Caco-2 (cell line): ENCODE data around the gene MIA2. TPM values are rescaled to one million over a fixed set of nuclear protein-coding genes. Genes with fewer than 3 reads are reported as not detected.
"Not testable (repeated sequence)": the region's sequence is repeated elsewhere in the genome, so short reads cannot be mapped to it uniquely, and the experiment has no call there.

Experiments
- BruUV-seq: library from RNA; stranded (reverse); fragments of 400-500 nt; replicated peaks from 2 replicates; lab custom pipeline; 2021; lab: Mats Ljungman, UMichigan
- CTCF ChIA-PET: fragments of 300-600 bp; sonication (Branson Sonifier 250); formaldehyde crosslinking; loops from one replicate; lab custom pipeline; 2022; ENCODE audit warnings: antibody characterized with exemption; lab: Charles Lee
- POLR2A ChIA-PET: fragments of 300-600 bp; sonication (Branson Sonifier 250); formaldehyde crosslinking; loops from one replicate; lab custom pipeline; 2022; ENCODE audit warnings: antibody characterized with exemption; lab: Charles Lee
- DNase-seq, 2 experiments: peaks; one replicate each; pipeline versions ENCODE4 v3.0.0 to v3.0.0-alpha.2; 2020 to 2022
- H3K27me3 ChIP-seq: replicated peaks from 2 replicates; pipeline ENCODE4 v1.6.0; 2011; ENCODE audit warnings: low read length; ENCODE audit not compliant: control insufficient read depth, insufficient read depth
- H3K36me3 ChIP-seq: 2 replicates; pipeline ENCODE4 v1.5.1; 2011; ENCODE audit warnings: low read length; ENCODE audit not compliant: control insufficient read depth, insufficient read depth
- H3K4me1 ChIP-seq: fragments of 250-450 bp; sonication (Bioruptor Pico); 2 replicates; pipeline ENCODE4 v1.5.1; 2020; ENCODE audit warnings: mild to moderate bottlenecking
- H3K4me3 ChIP-seq: 2 replicates; pipeline ENCODE4 v1.5.1; 2011; ENCODE audit warnings: low read depth, mild to moderate bottlenecking, control low read depth, low read length
- H3K9me3 ChIP-seq: fragments of 250-450 bp; sonication (Bioruptor Pico); 2 replicates; pipeline ENCODE4 v1.5.1; 2020; ENCODE audit warnings: mild to moderate bottlenecking, moderate library complexity
- H3K27ac Mint-ChIP-seq: one replicate; pipeline ENCODE4 v1.8.0; 2022; ENCODE audit warnings: mixed read lengths; ENCODE audit not compliant: unreplicated experiment
- H3K27me3 Mint-ChIP-seq: one replicate; pipeline ENCODE4 v1.8.0; 2022; ENCODE audit warnings: mixed read lengths; ENCODE audit not compliant: insufficient read depth, unreplicated experiment
- H3K36me3 Mint-ChIP-seq: one replicate; pipeline ENCODE4 v1.8.0; 2022; ENCODE audit warnings: mild to moderate bottlenecking, mixed read lengths; ENCODE audit not compliant: insufficient read depth, unreplicated experiment
- H3K4me1 Mint-ChIP-seq: one replicate; pipeline ENCODE4 v1.8.0; 2022; ENCODE audit warnings: low read depth, mixed read lengths; ENCODE audit not compliant: unreplicated experiment
- H3K4me3 Mint-ChIP-seq: one replicate; pipeline ENCODE4 v1.8.0; 2022; ENCODE audit warnings: mild to moderate bottlenecking, moderate library complexity, mixed read lengths; ENCODE audit not compliant: unreplicated experiment
- H3K9me3 Mint-ChIP-seq: one replicate; pipeline ENCODE4 v1.8.0; 2022; ENCODE audit warnings: mixed read lengths; ENCODE audit not compliant: unreplicated experiment
- CTCF ChIP-seq, 2 experiments: fragments of 200-600 bp in 1 of 2; IDR thresholded peaks; 1 replicate in 1 of 2; 2 replicates in 1 of 2; pipeline versions ENCODE4 v1.5.1 to v1.8.0; 2011 to 2022; ENCODE audit warnings: antibody characterized with exemption in 1 of 2, control low read depth in 1 of 2, inconsistent platforms in 1 of 2, low read depth in 1 of 2, low read length in 1 of 2, mild to moderate bottlenecking in 1 of 2, moderate library complexity in 1 of 2; ENCODE audit not compliant: insufficient read depth in 1 of 2, severe bottlenecking in 1 of 2, unreplicated experiment in 1 of 2
- intact Hi-C: fragments of 100-400 bp; cut with micrococcal nuclease; formaldehyde crosslinking; loops from one replicate; pipeline ENCODE4 v1.10.0; 2022; ENCODE audit not compliant: unreplicated experiment
- total RNA-seq: library from RNA; stranded (reverse); gene quantifications from 2 replicates; pipeline ENCODE4 v1.2.3, GENCODE V29; 2022

MIA2 gene
- total RNA-seq, 1 experiment from 2014 or later, result 71.5 TPM

- no peaks in the 10 kb centered on the region for H3K4me1 ChIP-seq
- H3K9me3 ChIP-seq, result no peaks in the 10 kb centered on the region
- TF ChIP-seq CTCF (IDR thresholded peaks at IDR 0.05; ENCODE audit: insufficient read depth in 1 of 2, low read depth in 1 of 2, low read length in 1 of 2, severe bottlenecking in 1 of 2, unreplicated experiment in 1 of 2), result no peak
- no peaks in the 10 kb centered on the region for H3K27me3 Mint-ChIP-seq
- no peak overlapping the region for H3K4me3 Mint-ChIP-seq
- no peak overlapping the region for H3K27ac Mint-ChIP-seq
- H3K36me3 ChIP-seq, result no peaks in the 10 kb centered on the region
- no peak for DNase-seq
- POLR2A ChIA-PET, result interaction anchor here (0.6 kb wide), 1 partner anchor 21 kb away, joined by 3 read pairs; no protein-coding TSS in a partner anchor
- no peaks in the 10 kb centered on the region for H3K27me3 ChIP-seq
- CTCF ChIA-PET, result interaction anchor here (0.7 kb wide), 1 partner anchor 28 kb away, joined by 4 read pairs; no protein-coding TSS in a partner anchor
- peaks cover 31% of the 10 kb centered on the region for H3K36me3 Mint-ChIP-seq
- intact Hi-C loops, result no loop called here
- H3K4me1 Mint-ChIP-seq, result no peaks in the 10 kb centered on the region
- no peak overlapping the region for H3K4me3 ChIP-seq
- H3K9me3 Mint-ChIP-seq, result no peaks in the 10 kb centered on the region
- no TSS peak for BruUV-seq
Measured at GRCh38 chr14:39322807-39323206, 89.1 kb downstream of the MIA2 start.

- Mint-ChIP-seq H3K4me1 (no peaks in the 10 kb centered on the region), H3K4me3 (no peak overlapping the region), H3K9me3 (no peaks in the 10 kb centered on the region), H3K36me3 (peaks cover 41% of the 10 kb centered on the region), H3K27ac (no peak overlapping the region), H3K27me3 (no peaks in the 10 kb centered on the region)
- H3K9me3 ChIP-seq, result no peaks in the 10 kb centered on the region
- no peaks in the 10 kb centered on the region for H3K36me3 ChIP-seq
- intact Hi-C loops, result no loop called here
- CTCF ChIA-PET, result no interaction called here
- POLR2A ChIA-PET, result interaction anchor here (0.6 kb wide), 1 partner anchor 20 kb away, joined by 3 read pairs; no protein-coding TSS in a partner anchor
- TF ChIP-seq CTCF (IDR thresholded peaks at IDR 0.05; ENCODE audit: insufficient read depth in 1 of 2, low read depth in 1 of 2, low read length in 1 of 2, severe bottlenecking in 1 of 2, unreplicated experiment in 1 of 2), result no peak
- no peak for DNase-seq
- BruUV-seq, result no TSS peak
- H3K4me1 ChIP-seq, result no peaks in the 10 kb centered on the region
- H3K4me3 ChIP-seq, result no peak overlapping the region
- H3K27me3 ChIP-seq, result no peaks in the 10 kb centered on the region
Measured at GRCh38 chr14:39324097-39324496, 90.4 kb downstream of the MIA2 start.

GRCh38 chr14:39339003-39339402 is 105.3 kb downstream of the MIA2 start:
- Histone ChIP-seq H3K27me3 (no peaks in the 10 kb centered on the region), H3K9me3 (no peaks in the 10 kb centered on the region), H3K4me1 (no peaks in the 10 kb centered on the region), H3K36me3 (no peaks in the 10 kb centered on the region), H3K4me3 (no peak overlapping the region)
- no peak overlapping the region for H3K4me3 Mint-ChIP-seq
- intact Hi-C loops, result no loop called here
- H3K4me1 Mint-ChIP-seq, result no peaks in the 10 kb centered on the region
- POLR2A ChIA-PET, result no interaction called here
- peaks cover 32% of the 10 kb centered on the region for H3K36me3 Mint-ChIP-seq
- H3K9me3 Mint-ChIP-seq, result peaks cover 10% of the 10 kb centered on the region
- H3K27ac Mint-ChIP-seq, result no peak overlapping the region
- no TSS peak for BruUV-seq
- CTCF ChIA-PET, result no interaction called here
- no peaks in the 10 kb centered on the region for H3K27me3 Mint-ChIP-seq
- DNase-seq, result peak in 1 of 2 experiments; percentile 9
- no peak for TF ChIP-seq CTCF (IDR thresholded peaks at IDR 0.05; ENCODE audit: insufficient read depth in 1 of 2, low read depth in 1 of 2, low read length in 1 of 2, severe bottlenecking in 1 of 2, unreplicated experiment in 1 of 2)

GRCh38 chr14:39341126-39341525 is 107.4 kb downstream of the MIA2 start:
- H3K36me3 ChIP-seq, H3K27me3 Mint-ChIP-seq, POLR2A ChIA-PET, H3K4me1 Mint-ChIP-seq, BruUV-seq, H3K9me3 ChIP-seq, H3K9me3 Mint-ChIP-seq, H3K27ac Mint-ChIP-seq, CTCF ChIA-PET, intact Hi-C loops, H3K4me1 ChIP-seq, DNase-seq, H3K27me3 ChIP-seq, H3K4me3 ChIP-seq, H3K4me3 Mint-ChIP-seq: not testable (repeated sequence)
- H3K36me3 Mint-ChIP-seq, result peaks cover 32% of the 10 kb centered on the region
